Stimulated activated CD4-positive, alpha-beta T cell treated with anti-CD3 and anti-CD28 coated beads, Interleukin-2, amount 100 ng/mL, for 4 hours (primary cell): ENCODE data around the gene PRMT7.

Experiments used
- DNase-seq: peaks from one replicate; pipeline ENCODE4 v3.0.0-alpha.2; 2020; ENCODE audit warnings: low read depth

PRMT7 gene

DNA sequence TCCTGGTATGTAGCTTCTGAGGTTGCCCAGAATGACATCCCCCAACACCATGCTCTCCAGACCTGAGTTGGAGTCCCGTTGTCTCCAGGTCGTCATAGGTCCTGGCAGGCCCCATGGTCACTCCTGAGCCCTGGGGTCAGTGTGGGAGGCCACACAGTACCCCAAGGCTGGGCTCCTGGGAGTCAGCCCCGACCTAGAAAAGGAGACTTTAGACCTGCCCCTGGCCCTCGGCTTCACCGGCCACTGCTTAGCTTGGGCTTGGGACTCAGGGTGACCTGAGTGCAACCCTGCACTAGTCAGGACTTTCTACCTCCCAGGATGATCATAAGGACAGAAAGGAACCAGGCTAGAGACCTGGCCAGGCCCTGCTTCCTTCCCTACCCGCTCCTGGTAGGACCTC is 65.8 kb downstream of the PRMT7 start:
- no peak for DNase-seq

DNA sequence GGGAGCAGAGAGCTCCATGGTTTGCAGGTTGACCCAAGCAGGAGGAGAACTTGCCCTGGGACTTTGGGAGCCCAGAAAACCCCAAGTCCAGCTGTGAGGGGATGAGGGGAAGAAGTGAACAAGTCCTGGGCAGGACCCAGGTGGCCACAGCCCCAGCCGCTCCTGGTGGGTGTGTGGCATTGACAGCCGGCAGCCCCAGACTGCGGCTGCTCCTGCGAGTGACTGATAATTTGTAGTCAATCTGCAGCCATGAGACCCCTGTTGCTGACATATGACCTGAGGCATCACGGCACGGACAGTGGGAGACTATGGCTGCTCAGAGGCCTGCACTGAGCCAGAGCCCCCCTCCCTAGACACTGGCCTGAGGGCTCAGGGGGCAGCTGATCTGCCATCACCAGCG is 66.4 kb downstream of the PRMT7 start:
- no peak for DNase-seq

DNA sequence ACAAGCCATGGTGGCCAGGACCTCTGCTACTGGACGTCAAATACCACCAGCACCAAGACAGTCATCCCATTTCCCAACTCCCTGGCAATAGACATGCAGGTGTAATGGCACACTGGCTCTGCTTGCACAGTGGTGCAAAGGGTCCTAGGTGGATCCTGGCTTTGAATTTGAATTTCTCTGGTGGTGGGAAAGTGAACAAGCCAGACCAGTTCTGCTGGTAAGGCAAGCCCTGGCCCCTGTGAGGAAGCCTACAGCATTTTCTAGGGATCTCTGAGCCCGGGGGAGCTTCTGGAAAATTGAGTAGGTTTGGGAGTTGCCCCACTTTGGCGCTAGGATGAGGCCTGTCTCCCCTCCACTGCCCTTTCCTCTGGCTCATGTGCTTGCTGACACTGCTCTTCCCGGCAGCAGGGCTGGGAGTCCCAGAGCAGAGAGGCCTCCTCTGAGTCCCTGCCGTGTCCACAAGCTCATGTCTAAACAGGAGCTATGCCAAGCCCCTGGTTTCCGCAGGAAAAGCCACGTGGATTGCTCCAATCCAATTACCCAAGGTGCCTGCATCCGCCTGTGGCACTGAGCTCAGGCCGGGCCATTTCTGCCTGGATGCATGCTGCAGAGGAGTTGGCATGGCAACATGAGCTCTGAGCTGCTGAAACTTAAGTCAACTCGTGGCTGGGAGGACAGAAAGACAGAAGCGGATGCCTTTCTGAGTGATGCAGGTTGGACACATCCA is 67.0 kb downstream of the PRMT7 start:
- DNase-seq = no peak

DNA sequence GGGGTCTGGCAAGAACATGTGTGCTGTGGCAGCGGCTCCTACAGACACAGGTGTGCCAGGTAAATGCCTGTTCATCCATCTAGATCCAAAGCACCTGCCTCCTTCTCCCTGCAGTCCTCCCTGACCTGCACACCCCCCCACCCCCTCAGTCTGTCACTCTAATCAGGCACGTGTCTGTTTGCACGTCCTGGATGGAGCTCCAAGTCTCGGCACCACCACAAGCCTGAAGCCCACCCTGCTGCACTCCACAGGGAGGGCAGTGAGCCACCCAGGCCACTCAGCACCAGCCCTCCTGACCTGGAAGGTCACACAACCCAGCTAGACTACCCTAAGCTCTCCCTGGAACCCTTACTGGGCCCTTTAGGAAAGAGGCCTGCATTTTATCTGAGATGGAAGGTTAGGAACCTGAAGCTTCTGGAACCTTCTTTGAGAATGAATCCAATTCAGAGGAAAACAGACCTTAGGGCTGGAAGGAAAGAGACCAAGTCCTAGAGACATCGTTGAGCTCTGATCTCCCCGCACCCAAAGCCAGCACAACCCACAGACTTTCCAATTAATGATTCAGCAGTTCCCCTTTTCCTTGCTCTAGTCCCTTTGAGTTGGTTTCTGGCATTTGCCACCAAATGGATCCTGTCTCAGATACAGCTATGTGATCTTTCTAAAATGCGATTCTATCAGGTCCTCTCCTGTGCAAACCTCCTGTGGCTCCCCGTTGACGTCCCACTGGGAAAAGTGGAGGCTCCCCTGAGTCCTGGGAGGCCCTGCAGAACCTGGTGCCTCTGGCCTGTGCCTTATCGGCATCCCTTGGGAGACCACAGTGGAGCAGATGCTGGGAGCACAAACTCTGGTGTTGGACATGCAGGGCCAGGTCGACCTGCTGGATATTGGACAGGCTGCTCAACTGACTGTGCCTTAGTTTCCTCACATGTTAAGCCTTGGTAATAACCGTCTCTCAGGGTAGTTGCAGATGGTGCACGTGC is 67.9 kb downstream of the PRMT7 start:
- no peak for DNase-seq

DNA sequence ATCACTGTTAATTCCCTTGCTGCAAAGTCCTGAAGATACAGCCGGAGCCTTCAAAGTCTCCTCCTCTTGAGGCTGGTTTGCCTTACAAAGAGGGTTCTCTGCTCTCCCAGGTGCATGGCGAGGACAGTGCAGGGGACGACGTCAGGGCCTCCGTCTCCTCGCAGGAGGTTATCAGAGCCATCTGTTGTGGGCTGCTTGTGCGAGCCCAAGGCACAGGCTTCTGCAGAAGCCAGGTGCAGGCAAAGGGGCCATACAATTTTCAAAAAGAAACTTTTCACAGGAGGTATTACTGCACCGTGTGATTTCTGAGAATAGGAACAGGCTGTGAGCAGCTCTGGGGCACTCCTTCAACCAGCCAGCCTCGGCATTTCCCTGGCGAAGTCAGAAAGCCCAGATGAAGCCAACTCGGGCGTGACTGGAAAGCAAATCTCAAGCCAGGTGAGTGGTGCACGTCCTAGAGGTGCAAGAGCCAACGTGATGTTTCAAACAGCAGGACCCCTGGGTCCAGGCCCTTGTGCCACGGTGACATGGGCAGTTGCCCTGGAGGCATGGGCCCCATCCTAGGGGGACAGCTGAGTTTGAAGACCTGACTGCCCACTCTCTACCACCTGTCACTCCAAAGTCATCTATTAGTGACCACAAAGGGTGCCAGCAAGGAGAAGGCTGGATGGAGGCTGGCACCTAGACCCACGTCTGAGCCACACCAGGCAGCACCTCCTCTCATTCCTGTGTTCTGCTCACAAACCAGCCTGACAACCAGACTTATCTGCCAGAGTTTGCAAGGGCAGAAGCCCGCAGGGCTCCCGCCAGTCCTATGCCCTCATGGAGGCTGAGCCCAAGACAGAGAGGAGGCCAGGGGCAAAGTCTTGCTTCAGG is 68.9 kb downstream of the PRMT7 start:
- no peak for DNase-seq

DNA sequence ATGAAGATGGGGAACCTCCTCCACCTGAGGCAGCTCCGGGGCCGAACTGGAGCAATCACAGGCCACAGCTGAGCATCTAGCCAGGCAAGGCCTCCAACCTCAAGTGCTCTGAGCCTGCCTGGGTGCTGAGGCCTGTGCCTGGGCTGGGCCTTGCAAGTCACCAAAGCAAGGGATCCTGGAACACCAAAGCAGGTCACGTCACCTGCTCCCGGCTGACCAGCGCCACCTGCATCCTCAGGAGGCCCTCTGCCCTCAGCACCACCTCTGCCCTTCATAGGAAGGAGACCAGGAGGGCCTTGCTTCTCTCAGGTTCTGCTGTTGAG is 69.5 kb downstream of the PRMT7 start:
- no peak for DNase-seq

DNA sequence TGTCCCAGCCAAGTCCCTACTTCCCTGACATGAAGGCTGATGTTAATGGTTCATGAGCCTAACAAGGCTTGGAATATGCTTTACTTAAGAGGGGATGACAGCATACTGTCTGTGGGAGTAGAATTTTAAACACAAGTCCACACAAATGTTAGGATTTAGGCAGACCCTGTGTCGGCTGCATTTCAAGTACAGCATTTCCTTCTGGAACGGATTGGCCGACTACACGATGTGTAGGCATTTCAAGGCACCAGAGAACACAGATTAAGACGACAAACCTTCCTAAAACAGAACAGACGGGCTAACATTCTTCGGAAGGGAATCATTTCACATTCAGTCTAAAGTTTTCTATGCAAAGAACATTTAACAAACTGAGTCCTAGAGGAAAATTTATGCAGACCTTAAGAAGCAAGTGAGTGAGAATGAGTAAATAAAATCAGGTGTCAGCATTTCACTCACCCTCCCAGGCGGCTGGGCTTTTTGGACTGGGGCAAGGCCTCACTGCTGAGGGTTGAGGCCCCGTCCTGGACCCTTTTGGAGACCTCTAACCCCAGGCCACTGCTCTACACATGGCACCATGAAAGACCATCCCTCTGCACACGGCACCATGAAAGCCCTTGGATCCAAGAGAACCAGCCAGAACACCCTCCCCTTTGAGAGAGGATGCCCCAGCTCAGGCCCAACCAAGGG is 70.0 kb downstream of the PRMT7 start:
- DNase-seq = no peak

DNA sequence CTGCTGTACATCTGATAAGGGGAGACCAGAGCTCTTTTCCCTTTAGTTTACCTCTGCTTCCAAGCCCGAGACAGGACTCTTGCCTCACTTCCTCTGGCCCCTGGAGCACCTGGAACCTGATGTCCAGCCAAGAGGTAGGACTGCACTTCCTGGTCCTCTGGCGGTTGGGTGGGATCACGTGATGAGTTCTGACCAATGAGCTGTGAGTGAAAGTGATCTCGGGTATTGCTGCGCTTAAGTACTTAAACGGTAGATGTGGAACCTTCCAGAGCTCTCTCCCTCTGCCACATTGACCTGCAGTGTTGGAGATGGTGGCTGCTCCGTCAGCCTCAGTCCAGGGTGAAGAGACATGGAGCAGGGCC is 70.5 kb downstream of the PRMT7 start:
- no peak for DNase-seq

DNA sequence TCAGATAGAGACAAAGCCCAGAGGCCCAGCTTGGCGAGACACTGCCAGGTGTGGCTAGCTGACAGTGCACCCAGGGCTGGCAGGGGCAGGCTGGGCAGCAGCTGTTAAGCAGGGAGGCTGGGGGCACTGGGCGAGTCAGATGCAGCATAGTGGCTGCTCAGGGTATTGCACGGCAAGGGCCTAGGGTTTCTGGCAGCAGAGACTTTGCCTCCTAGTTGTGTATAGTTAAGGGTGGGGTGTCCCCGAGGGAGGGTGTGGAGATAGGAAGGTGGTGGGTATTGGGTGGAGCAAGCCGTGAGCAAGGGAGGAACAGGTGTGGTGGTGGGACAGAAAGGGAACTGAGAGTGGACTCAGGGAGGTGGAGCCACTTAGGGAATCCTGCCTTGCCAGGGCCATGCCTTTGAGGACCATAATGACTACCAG is 71.5 kb downstream of the PRMT7 start:
- no peak for DNase-seq

DNA sequence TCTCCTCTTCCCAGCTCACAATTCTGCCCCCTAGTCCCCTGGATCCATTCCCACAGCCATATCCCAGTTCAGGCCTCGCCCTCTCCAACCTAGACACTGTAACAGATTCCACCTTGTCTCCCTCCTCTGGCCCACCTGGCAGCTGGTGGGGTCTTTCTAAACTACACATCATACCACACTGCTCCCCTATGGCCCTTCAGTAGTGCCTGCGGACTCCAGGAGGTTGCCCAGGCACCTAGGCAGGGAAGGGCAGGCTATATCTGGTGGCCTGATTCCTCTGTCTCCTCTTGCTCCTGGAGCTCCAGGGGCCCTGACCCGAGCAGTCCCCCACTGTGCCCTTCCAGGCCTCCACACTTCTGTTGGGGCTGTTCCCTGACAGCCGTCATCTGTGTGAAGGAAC is 73.0 kb downstream of the PRMT7 start:
- DNase-seq = no peak

DNA sequence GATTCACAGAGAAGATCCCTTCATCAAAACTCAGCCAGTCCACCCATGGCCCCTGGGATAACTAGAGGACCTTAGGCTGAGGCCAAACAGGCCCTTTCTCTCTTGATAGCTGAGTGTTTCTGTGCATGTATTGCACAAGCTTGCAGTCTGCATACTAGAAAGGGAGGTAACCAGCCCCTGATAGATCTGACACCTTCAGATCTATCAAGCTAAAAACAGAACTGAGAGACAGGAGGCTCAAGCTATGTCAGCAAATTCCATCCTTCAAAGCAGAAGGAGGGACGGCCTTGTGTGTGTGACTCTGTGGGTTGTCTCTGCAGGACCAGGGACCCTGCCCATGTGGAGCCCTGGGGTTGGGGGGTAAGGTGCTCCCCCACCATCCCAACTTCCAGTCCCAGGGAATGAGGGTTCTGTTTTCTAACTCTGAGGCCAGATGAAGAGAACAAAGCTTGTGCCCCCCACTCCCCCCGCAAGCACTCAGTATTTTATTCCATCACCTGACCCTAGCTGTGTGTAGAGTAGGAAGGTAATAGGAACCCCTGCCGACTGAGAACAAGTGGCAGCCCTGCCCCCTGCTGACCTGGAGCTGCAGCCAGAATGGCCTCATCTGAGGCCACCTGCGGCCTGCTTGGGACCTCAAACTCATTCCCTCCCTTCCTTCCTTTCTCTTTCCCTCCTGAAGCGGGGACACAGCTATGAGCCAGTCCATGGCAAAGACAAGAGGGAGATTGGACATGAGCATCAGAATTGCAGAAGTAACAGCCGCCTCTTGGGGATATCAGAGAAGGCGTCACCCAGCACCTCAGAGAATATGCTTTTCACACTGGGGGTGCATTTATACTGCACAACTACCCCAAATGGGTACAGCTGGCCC is 73.7 kb downstream of the PRMT7 start:
- DNase-seq = no peak

DNA sequence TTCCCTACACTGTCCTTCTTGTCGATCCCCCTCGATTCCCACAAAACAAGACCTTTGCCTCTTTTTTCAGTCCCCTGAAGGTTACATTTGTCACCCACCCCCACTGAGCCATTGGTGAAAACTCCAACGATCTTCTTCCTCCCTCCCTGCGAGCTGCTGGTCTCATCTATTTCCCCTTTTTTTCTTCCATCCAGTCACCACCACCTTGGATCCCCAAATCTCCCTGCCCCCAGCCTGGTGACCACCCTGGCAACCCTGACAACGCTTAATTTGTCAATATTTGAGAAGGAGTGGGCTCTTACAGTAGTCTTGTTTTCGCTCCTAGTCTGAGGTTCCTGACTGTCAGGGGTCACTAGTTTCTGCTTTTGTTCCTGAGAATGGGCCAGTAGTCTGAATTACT is 74.6 kb downstream of the PRMT7 start:
- no peak for DNase-seq

DNA sequence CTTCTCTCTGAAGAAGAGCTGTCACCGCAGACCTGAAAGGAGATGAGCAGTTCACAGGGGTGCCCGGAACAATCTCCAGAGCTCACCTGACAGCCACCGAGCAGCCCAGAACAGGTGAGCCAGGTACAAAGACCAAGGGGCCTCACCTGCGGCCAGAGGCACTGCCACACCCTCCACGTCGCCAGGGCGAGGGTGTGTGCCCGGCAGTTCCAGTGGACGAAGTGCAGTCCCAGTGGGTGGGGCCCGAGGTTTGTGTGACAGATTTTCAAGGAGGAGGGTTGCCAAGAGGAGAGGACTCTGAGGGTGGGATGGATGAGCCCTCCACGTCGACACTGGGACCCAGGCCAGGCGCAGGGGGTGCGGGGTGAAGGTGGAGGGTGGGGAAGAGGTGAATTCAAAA is 75.8 kb downstream of the PRMT7 start:
- DNase-seq = no peak

DNA sequence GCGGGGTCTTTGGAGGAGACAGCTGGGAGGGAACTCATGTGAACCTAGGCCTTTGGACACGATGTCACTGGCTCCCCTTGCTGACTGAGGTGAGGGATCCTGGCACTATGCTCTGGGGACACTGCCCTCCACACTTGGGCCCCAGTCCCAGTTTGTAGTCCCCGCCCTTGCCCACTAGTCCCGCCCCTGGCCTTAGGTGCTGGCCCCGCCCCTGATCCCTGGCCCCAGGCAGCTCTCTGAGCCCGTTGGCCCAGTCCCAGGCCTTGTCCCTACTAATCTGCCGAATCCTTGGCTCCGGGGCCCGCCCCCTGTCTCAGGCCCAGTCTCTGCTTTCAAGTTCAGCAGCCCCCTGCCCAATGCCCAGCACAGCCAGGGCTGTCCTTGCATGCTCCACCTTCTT is 76.5 kb downstream of the PRMT7 start:
- DNase-seq = no peak

DNA sequence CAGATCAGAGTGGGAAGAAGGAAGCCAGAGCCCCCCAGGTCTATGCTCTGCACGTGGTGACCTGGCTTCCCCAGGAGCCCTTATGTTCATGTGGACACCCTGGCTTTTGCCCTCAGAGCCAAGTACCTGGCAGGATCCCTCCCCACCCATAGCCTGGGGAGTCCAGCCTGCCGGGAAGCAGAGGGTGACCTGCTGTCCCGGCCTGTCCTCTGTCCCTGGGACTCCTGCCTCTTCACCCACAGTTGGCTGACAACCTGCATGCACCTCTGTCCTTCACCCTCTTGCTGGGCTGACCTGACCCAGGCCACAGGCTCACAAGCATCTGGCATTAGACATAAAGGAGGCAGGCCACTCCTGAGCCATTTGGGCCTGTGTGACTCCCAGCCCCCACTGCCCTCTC is 77.3 kb downstream of the PRMT7 start:
- no peak for DNase-seq

DNA sequence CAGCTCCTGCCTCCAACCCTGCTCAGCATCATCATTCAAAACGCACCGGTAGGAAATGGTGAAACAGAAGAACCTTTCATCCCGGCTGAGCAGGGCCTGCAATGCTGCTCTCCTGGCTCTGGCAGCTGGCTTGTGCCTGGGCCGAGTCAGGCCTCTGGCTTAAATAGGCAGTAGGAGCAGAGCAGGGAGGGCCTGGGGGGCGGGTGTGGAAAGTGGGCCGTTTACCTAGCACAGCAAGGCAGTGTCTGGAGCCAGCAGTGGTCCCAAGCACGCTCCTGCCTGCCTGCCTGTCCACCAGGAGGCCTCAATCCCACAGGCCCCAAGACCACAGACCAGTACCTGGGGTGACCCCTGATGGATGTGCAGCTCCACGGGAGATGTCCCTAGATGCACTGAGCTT is 78.2 kb downstream of the PRMT7 start:
- DNase-seq = no peak

DNA sequence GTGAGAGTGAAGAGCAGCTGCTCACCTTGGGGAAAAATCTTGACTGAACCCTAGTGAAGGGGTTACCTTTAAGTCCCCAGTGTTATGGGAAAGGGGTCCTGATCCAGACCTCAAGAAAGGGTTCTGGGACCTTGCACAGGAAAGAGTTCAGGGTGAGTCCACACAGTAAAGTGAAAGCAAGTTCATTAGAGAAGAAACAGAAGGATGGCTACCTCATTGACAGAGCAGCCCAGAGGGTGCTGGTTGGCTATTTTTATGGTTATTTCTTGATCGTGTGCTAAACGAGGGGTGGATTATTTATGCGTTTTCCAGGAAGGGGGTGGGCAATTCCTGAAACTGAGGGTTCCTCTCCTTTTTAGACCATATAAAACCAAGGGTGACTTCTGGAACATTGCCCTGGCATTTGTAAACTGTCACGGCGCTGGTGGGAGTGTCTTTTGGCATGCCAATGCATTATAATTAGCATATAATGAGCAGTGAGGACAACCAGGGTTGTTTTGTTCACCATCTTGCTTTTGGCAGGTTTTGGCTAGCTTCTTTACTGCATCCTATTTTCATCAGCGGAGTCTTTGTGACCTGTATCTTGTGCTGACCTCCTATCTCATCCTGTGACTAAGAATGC is 79.0 kb downstream of the PRMT7 start:
- no peak for DNase-seq

DNA sequence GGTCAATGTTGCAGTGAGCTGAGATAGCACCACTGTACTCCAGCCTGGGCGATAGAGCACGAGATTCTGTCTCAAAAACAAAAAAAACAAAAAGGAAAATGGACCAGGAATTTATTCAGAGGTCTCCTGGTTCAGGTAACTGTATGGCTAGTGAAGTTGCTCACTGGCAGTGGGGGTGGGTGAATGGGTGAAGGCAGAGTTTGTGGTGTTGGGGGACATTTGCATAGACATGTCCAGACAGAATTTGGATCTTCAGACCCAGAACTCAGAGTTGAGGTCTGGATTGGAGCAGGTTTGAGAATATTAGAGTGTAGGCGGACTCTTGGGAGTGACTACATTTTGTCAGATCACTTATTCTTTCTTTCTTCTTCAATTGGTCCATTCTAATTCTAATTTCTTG is 82.5 kb downstream of the PRMT7 start:
- DNase-seq = no peak

DNA sequence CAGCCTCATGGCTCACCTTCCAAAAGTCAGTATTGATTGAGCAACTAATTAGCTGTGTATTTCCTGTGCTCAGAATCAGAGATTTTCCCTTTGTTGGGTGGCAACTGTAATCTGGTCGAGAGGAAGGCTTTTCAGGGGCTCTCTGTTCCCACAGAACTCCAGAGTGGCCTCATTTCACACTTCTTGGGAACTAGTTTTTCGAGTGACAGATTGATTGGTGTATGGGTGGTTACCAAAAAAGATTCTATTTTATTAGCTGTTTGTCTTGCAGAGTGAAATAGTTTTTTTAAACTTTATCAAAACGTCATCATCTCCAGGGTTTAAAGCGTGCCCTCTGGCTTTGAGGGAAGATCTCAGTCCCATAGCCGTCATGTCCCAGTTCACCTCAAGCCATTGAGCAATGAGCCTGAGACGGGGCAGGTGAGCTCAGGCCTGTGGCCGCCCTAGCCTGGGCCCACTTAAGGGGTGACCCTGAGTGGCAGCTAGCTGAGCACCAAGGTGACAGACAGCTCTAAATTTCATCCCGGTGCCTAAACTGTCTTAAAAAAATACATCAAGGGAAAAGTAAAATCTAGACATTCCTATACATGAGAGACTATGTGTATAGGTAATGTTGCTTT is 84.5 kb downstream of the PRMT7 start:
- no peak for DNase-seq

DNA sequence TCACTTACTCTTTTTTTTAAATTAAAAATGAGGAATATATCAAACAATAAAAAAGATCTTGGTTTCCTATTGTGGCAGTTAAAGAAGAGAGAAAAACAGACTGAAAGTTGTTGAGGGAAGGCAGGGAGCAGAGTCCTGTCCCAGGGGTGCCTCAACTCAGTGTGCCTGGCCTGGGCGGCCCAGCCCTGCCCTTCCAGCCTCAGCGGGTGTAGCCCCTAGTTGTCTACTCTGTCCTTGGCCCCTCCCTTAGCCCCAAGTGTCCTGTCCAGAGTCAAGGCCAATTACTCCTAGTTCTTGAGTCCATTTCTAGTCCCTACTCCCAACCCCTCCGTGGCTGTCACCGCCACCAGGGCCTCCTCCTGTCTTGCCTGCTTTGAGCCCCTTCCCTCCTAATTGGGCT is 85.0 kb downstream of the PRMT7 start:
- DNase-seq = no peak
